ENCODE data around the gene OSGIN1.

- TF ChIP-seq CTCF (IDR thresholded peaks at IDR 0.05) (no peak), POLR2A (IDR thresholded peaks at IDR 0.05) (no peak)
These were observed 39.6 kb downstream of the OSGIN1 start for GRCh38 chr16:83992624-83993023.

Measured in right lobe of liver (tissue), 4 donors.